Activated T-cell treated with anti-CD3 and anti-CD28 coated beads for 1 hour (primary cell): ENCODE results near the gene ACOX3.
"Not testable (repeated sequence)": the region's sequence is repeated elsewhere in the genome, so short reads cannot be mapped to it uniquely, and the experiment has no call there.

Source experiments
- DNase-seq: peaks from one replicate; pipeline ENCODE4 v3.0.0-alpha.2; 2020; ENCODE audit warnings: low read depth

Gene ACOX3

GRCh38 chr4:8350841-8351461 lies 89.6 kb downstream of the ACOX3 start:
- DNase-seq = no peak

GRCh38 chr4:8350352-8350751 lies 90.2 kb downstream of the ACOX3 start:
- no peak for DNase-seq

- no peak for DNase-seq
These were observed 90.8 kb downstream of the ACOX3 start for GRCh38 chr4:8349664-8350236.

GRCh38 chr4:8349236-8349635 lies 91.3 kb downstream of the ACOX3 start:
- DNase-seq = not testable (repeated sequence)

- no peak for DNase-seq
These were observed 92.5 kb downstream of the ACOX3 start for GRCh38 chr4:8348071-8348470.

- no peak for DNase-seq
These were observed 92.9 kb downstream of the ACOX3 start for GRCh38 chr4:8347660-8348059.

- DNase-seq = no peak
These were observed 93.5 kb downstream of the ACOX3 start for GRCh38 chr4:8346838-8347605.

GRCh38 chr4:8345946-8346814 lies 94.3 kb downstream of the ACOX3 start:
- no peak for DNase-seq

GRCh38 chr4:8345053-8345945 lies 95.2 kb downstream of the ACOX3 start:
- no peak for DNase-seq

- no peak for DNase-seq
These were observed 96.1 kb downstream of the ACOX3 start for GRCh38 chr4:8344377-8344776.

GRCh38 chr4:8343967-8344331 lies 96.6 kb downstream of the ACOX3 start:
- no peak for DNase-seq

- no peak for DNase-seq
These were observed 97.1 kb downstream of the ACOX3 start for GRCh38 chr4:8343262-8343966.

- DNase-seq = no peak
These were observed 97.8 kb downstream of the ACOX3 start for GRCh38 chr4:8342651-8343261.

GRCh38 chr4:8341691-8342090 lies 98.8 kb downstream of the ACOX3 start:
- no peak for DNase-seq

- DNase-seq = not testable (repeated sequence)
These were observed 99.2 kb downstream of the ACOX3 start for GRCh38 chr4:8341281-8341680.

GRCh38 chr4:8340781-8341241 lies 99.7 kb downstream of the ACOX3 start:
- no peak for DNase-seq

- DNase-seq = no peak
These were observed 102.1 kb downstream of the ACOX3 start for GRCh38 chr4:8338351-8338961.

- DNase-seq = no peak
These were observed 104.0 kb downstream of the ACOX3 start for GRCh38 chr4:8336412-8337075.

- no peak for DNase-seq
These were observed 104.7 kb downstream of the ACOX3 start for GRCh38 chr4:8335848-8336247.
